GM18498 (cell line): ENCODE data around the gene PRODH2.
"Not testable (repeated sequence)": the region's sequence is repeated elsewhere in the genome, so short reads cannot be mapped to it uniquely, and the experiment has no call there.

ENCODE experiments used
- ATAC-seq: cut with Tn5 transposase; IDR thresholded peaks from one replicate; pipeline ENCODE4 v1.9.1; 2021; ENCODE audit warnings: mild to moderate bottlenecking, moderate library complexity; ENCODE audit not compliant: unreplicated experiment

The PRODH2 gene

DNA sequence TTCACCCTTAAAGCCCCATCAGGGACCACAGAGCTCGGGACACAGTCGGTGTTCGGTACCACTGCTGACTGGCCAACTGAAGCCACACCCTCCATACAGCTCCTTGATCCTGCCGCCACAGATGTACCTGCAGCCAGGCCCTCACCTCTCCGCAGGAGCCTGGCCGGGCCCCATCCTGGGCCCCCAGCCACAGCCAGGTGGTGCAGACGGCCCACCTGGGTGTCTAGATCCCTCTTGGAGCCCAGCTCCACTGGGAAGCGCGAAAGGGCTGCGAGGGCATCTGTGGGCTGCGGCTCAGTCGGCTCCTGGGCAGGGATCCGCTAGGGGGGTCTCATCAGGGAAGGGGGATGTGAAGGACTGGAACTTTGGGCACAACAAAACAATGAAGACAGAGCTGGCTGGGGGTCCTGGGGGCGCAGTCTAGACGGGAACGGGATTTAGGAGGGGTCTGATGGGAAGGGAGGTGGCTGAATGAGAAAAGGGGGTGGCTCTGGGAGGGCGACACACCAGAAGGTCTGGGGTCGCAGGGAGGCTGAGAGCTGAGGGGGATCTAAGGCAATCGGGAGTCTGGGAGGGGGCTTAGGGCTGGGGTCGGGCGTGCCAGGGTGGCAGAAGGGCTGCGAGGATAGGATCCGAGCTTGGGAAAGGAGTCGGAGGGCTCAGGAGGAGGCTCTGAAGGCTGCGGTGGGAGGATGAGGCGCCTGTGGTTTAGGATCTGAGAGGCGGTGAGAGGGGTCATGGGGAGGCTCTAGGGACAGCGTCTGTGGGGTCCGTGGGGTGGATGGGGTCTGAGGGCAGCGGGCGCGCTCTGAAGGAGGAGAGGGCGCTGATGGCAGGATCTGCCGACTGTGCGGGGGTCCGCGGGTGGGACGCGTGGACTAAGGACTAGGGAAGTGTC lies 15.8 kb downstream of the PRODH2 start:
- no peak for ATAC-seq

DNA sequence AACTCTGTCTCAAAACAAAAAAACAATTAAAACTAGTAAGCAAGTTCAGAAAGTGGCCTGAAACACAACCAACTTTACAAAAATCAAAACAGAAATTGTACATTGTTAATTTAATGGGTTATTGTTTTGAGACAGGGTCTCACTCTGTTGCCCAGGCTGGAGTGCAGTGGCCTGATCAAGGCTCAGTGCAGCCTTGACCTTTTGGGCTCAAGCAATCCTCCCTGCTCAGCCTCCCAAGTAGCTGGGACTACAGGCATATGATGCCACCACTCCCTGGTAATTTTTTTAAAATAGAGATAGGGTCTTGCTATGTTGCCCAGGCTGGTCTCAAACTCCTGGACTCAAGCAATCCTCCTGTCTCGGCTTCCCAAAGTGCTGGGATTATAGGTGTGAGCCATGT lies 17.1 kb downstream of the PRODH2 start:
- ATAC-seq, result not testable (repeated sequence)

- ATAC-seq, result no peak
These were observed 19.1 kb downstream of the PRODH2 start for GRCh38 chr19:35793381-35794165.

DNA sequence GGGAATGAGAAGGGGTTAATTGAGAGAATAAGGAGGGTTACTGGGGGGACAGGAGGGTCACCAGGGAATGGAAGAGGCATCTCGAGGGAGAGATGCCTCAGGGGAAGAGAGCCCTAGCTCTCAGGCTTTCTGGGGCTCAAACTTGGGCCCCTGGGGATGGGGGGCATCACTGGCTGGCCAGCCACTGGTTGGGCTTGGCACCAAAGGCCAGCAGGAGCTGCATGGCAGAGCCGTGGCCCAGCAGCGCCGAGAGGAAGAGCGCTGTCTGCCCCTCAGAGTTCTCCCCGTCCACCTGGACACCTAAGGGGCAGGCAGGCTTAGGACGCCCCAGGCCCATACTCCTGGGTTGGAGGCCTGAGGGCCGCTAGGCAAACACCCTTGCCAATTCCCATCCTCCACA lies 19.8 kb downstream of the PRODH2 start:
- no peak for ATAC-seq

DNA sequence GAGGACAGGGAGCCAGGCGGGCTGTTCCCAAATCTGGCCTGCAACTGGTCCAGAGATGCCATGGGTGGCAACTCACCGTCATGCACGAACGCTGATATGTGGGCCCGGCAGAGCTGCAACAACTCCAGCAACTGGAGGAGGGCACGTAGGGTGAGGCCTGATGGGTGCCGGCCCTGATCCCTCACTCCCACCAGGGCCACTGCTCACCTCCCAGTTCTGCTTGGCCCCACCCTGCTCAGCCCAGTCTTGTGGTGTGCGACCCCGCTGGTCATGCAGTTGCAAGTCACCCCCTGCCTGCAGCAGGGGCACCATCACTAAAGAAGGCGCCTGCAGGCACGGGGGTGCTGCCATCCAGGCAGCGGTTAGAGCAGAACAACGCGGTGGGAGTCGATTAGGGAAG lies 20.3 kb downstream of the PRODH2 start:
- no peak for ATAC-seq

DNA sequence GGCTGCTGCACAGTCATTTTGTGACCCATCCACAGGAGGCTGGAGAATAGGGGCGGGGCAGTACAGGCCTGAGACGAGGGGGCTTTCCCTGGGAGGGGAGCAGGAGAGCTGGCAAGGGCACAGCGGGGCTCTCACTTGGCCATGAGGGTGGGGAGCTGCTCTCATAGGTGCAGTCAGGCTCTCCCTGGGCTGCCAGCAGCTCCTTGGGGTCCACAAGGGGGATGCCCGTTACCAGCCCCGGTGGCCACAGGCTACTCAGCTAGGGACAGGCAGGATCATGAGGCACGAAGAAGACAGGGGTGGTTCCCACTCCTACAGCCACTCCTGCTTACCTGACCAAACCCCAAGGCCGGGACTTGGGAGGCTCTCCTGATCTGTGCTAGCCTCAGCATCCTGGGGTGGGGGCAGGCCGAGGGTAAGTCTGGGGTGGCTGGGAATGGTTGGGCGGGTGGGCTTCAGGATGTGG lies 20.8 kb downstream of the PRODH2 start:
- no peak for ATAC-seq

DNA sequence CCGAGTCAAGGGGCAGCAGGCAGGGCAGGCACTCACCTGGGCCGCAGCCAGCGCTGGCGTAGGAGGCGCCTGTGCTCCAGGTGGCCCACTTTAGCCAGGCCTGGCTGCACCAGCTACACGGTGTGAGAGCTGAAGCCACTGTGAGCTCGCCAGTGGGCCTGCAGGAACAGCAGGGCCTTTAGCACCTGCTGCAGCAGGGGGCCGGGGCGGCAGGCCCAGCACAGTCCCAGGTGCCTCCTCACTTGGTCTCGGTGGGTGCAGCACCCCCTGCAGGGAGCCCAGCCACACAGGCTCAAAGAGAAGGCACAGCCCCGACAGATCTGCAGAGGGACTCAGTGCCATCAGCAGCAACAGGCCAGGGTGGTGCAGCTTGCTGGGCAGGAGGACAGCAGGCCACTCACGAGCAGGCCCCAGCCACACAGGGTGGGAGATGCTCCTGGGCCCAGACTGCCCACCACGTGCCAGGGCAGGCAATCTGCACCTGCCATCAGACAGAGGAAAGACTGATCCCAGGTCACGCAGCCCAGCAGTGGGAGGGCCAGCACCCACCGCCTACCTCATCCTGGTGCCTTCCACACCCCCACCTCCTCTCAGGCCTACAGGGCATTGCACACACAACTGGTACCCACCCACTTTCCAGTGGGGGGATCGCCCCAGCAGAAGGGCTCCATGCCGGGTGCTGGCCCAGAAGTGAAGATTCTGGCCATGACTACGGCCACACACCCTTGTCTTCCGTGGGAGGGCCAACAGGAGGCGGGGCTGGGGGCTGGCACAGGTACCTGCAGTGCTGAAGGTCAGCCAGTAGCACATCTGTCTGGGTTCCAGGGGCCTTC lies 21.4 kb downstream of the PRODH2 start:
- ATAC-seq, result no peak

- no peak for ATAC-seq
These were observed 22.4 kb downstream of the PRODH2 start for GRCh38 chr19:35789978-35790944.

- ATAC-seq, result no peak
These were observed 23.3 kb downstream of the PRODH2 start for GRCh38 chr19:35789195-35789977.

DNA sequence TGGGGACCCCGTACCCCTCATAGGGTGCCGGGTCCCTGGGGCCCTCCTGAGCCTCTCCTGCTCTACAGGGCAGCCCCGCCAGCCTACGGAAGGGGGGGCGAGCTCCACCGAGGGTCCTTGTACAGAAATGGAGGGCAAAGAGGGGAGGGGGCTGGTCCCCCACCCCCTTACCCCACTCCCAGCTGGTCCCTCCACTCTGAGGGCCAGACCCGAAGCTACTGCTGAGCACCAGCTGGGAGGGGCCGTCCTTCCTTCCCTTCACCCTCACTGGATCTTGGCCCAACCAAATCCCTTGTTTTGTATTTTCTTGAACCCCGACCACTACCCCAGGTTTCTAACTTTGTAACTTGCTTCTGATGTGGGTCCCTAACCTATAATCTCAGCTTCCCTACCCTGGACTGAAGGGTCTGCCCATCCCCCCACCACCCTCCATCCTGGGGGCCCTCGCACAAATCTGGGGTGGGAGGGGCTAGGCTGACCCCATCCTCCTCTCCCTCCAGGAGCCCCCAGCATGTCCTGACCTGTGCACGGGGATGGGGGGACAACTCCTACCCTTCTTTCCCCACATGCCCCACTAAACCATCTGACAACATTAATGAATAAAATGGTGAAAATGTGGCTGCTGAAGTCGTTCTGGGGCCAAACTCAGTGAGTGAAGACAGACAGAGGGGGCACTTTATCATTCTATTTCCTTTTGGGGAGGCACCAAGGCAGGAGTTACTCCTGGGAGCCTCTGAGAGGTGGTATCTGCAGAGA lies 24.3 kb downstream of the PRODH2 start:
- no peak for ATAC-seq

GRCh38 chr19:35787227-35787799 lies 25.3 kb downstream of the PRODH2 start:
- ATAC-seq, result no peak

DNA sequence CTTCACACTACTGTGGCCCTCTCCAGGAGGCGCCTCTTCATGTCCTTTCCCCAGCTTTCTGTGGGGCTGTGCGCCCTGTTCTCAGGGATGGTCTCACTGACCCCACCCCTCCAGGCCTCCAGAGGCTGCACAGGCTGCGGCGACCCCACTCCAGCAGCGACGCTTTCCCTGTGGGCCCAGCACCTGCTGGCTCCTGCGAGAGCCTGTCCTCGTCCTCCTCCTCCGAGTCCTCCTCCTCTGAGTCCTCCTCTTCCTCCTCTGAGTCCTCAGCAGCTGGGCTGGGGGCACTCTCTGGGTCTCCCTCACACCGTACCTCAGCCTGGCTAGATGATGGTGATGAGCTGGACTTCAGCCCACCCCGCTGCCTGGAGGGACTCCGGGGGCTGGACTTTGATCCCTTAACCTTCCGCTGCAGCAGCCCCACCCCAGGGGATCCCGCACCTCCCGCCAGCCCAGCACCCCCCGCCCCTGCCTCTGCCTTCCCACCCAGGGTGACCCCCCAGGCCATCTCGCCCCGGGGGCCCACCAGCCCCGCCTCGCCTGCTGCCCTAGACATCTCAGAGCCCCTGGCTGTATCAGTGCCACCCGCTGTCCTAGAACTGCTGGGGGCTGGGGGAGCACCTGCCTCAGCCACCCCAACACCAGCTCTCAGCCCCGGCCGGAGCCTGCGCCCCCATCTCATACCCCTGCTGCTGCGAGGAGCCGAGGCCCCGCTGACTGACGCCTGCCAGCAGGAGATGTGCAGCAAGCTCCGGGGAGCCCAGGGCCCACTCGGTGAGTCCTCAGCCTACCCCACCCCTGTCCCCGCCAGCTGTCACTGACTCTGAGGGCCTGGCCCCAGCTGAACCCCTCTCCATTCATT lies 26.1 kb downstream of the PRODH2 start:
- no peak for ATAC-seq

GRCh38 chr19:35785339-35785627 lies 27.4 kb downstream of the PRODH2 start:
- ATAC-seq, result no peak

GRCh38 chr19:35784503-35785338 lies 27.9 kb downstream of the PRODH2 start:
- no peak for ATAC-seq

DNA sequence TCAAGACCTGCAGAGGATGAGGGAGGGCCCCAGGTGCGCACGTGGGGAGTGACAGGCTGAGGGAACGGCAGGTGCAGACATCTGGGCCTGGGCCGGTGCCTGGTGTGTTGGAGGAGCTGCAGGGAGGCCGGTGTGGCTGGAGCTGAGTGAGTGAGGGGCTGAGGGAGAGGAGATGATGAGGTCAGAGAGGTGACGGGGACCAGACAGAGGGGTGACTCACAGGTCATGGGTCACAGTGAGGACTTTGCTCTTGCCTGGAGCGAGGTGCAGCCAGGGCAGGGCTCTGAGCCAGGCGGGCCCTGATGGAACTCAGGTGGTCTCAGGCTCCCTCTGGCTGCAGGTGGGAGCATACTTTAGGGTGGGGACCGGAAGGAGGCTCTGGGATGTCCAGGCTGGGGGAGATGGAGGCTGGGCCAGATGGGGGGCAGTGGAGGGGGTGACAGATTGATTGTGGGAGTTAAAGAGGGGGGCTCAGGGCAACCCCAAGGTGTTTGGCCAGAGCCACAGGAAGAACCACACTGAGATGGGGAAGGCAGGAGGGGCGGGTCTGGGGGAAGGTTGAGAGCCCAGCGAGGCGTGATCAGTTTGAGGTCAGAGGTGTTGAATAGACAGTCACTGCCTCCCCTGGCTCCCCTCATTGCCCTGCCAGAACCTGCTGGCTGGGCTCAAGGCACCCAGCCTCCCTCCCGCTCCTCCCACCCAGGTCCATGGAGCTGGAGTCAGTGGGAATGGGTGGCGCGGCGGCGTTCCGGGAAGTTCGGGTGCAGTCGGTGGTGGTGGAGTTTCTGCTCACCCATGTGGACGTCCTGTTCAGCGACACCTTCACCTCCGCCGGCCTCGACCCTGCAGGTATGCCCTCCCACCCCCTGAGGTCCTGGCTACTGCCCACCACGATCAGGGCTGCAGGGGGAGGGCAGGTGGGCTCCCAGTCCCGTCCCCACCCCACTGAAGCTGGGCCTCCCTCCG lies 28.9 kb downstream of the PRODH2 start:
- ATAC-seq, result no peak
